ENCODE measurements around the gene ZNF862. TPM values are rescaled to one million over a fixed set of nuclear protein-coding genes. Genes with fewer than 3 reads are reported as not detected.

ZNF862 gene
- total RNA-seq, 1 experiment from 2014 or later, result 8.3 TPM

GRCh38 chr7:149809215-149809614 is 29.0 kb upstream of the ZNF862 start:
- DNase-seq (ENCODE audit: extremely low read depth, low read depth), result no peak

- no peak for DNase-seq (ENCODE audit: extremely low read depth, low read depth)
Observed at GRCh38 chr7:149811221-149811620, 27.0 kb upstream of the ZNF862 start.

- DNase-seq (ENCODE audit: extremely low read depth, low read depth), result no peak
Observed at GRCh38 chr7:149811831-149812490, 26.2 kb upstream of the ZNF862 start.

GRCh38 chr7:149813254-149814035 is 24.7 kb upstream of the ZNF862 start:
- DNase-seq (ENCODE audit: extremely low read depth, low read depth), result no peak

- DNase-seq (ENCODE audit: extremely low read depth, low read depth), result no peak
Observed at GRCh38 chr7:149814494-149814893, 23.7 kb upstream of the ZNF862 start.

- no peak for DNase-seq (ENCODE audit: extremely low read depth, low read depth)
Observed at GRCh38 chr7:149815121-149815520, 23.1 kb upstream of the ZNF862 start.

GRCh38 chr7:149815661-149816266 is 22.4 kb upstream of the ZNF862 start:
- no peak for DNase-seq (ENCODE audit: extremely low read depth, low read depth)

- DNase-seq (ENCODE audit: extremely low read depth, low read depth), result no peak
Observed at GRCh38 chr7:149816267-149816751, 21.9 kb upstream of the ZNF862 start.

GRCh38 chr7:149816794-149817193 is 21.4 kb upstream of the ZNF862 start:
- DNase-seq (ENCODE audit: extremely low read depth, low read depth), result no peak

- no peak for DNase-seq (ENCODE audit: extremely low read depth, low read depth)
Observed at GRCh38 chr7:149817301-149817771, 20.8 kb upstream of the ZNF862 start.

GRCh38 chr7:149817836-149818535 is 20.2 kb upstream of the ZNF862 start:
- no peak for DNase-seq (ENCODE audit: extremely low read depth, low read depth)

GRCh38 chr7:149818536-149818840 is 19.7 kb upstream of the ZNF862 start:
- no peak for DNase-seq (ENCODE audit: extremely low read depth, low read depth)

GRCh38 chr7:149819141-149819960 is 18.8 kb upstream of the ZNF862 start:
- DNase-seq (ENCODE audit: extremely low read depth, low read depth), result no peak

GRCh38 chr7:149819961-149820340 is 18.2 kb upstream of the ZNF862 start:
- no peak for DNase-seq (ENCODE audit: extremely low read depth, low read depth)

GRCh38 chr7:149820622-149821190 is 17.5 kb upstream of the ZNF862 start:
- DNase-seq (ENCODE audit: extremely low read depth, low read depth), result no peak

GRCh38 chr7:149821191-149822148 is 16.7 kb upstream of the ZNF862 start:
- no peak for DNase-seq (ENCODE audit: extremely low read depth, low read depth)

- DNase-seq (ENCODE audit: extremely low read depth, low read depth), result no peak
Observed at GRCh38 chr7:149822353-149822943, 15.7 kb upstream of the ZNF862 start.

GRCh38 chr7:149823191-149823630 is 15.0 kb upstream of the ZNF862 start:
- DNase-seq (ENCODE audit: extremely low read depth, low read depth), result no peak

Measured in NCI-H460 (cell line).